ENCODE results near the gene SRSF1. TPM values are rescaled to one million over a fixed set of nuclear protein-coding genes. Genes with fewer than 3 reads are reported as not detected.
"Not testable (repeated sequence)": the region's sequence is repeated elsewhere in the genome, so short reads cannot be mapped to it uniquely, and the experiment has no call there.

Gene SRSF1
- total and polyA plus RNA-seq, 9 donors = 77.8 to 184 (median 157) TPM

DNA sequence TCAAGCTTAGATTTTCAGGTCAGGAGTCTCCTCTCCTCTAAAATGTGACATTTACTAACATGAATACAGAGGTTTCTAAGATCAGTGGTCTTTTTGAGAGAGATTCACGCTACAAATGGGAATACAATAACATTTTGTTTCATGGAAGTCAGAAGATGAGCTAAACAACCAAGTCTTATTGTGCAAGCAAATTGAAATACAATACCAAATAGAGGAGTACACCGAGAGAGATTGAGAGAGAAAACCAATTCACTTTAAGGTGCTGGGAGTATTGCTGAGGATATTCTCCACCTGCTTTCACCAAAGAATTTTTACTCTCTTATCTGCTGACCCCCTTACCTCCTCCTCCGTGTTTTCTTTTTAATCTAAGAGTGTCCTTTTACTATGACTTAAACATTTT is 30.5 kb downstream of the SRSF1 start:
- H3K9me3 ChIP-seq = no peaks in the 10 kb centered on the region
- no peak overlapping the region for H3K27ac ChIP-seq
- no peak for DNase-seq
- WGBS, 3 donors = 60 to 65% (median 63%) methylated on average over 3 of the region's 3 CpGs
- H3K36me3 ChIP-seq = no peaks in the 10 kb centered on the region
- intact Hi-C loops (cut with DNase I) = no loop called here
- TF ChIP-seq POLR2A (IDR thresholded peaks at IDR 0.05) (no peak), EP300 (IDR thresholded peaks at IDR 0.05) (no peak), CTCF (IDR thresholded peaks at IDR 0.05) (no peak)
- H3K4me1 ChIP-seq (ENCODE audit: insufficient read depth) = peaks cover 2% of the 10 kb centered on the region
- no peaks in the 10 kb centered on the region for H3K27me3 ChIP-seq
- no peak overlapping the region for H3K4me3 ChIP-seq

DNA sequence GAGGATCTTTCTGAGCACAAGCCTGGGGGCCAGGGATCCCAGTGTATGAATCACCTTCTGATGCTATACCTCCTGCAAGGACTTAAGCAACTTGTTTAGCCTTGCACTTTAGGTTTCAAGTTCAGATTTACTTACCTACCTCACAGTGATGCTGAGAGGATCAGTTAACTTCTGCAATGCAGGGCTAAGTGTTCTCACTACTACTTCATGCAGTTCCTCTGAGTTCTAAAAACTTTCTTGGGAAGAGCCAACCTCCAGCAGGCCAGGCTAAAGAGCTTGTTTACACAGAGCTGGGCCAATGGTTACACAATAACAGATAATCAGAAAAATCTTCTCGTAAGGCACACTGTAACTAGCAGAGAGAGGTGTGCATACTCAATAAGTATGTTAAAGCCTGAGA is 32.0 kb downstream of the SRSF1 start:
- TF ChIP-seq CTCF (IDR thresholded peaks at IDR 0.05) (no peak), EP300 (IDR thresholded peaks at IDR 0.05) (no peak), POLR2A (IDR thresholded peaks at IDR 0.05) (no peak)
- no peak overlapping the region for H3K27ac ChIP-seq
- intact Hi-C loops (cut with DNase I) = no loop called here
- H3K4me3 ChIP-seq = no peak overlapping the region
- no peaks in the 10 kb centered on the region for H3K9me3 ChIP-seq
- H3K36me3 ChIP-seq = no peaks in the 10 kb centered on the region
- no peak for DNase-seq
- 14 to 25% (median 17%) methylated on average over 1 of the region's 1 CpG for WGBS, 3 donors
- no peaks in the 10 kb centered on the region for H3K27me3 ChIP-seq
- H3K4me1 ChIP-seq (ENCODE audit: insufficient read depth) = peaks cover 2% of the 10 kb centered on the region

GRCh38 chr17:57974053-57974824 is 32.8 kb downstream of the SRSF1 start:
- H3K36me3 ChIP-seq; intact Hi-C loops (cut with DNase I): not testable (repeated sequence)

DNA sequence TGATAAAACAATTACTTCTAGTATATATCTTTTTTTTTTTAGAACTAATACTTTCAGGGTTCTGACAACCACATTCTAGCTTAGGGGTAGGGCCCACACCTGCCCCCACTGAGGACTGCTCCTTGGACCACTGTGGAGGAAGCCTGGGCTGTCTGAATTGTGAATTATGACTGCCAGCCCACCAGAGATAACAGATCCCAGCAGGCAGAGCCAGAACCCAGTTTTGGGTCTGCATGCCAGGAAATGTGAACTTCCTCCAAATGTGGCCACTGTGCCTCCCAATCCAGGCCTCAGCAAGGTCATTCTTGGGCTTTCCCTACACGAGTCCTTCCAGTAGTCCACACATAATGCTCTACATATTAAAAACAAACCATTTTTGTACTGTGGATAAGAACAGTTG is 34.9 kb downstream of the SRSF1 start:
- Histone ChIP-seq H3K4me3 (no peak overlapping the region), H3K27ac (no peak overlapping the region), H3K4me1 (ENCODE audit: insufficient read depth) (peaks cover 2% of the 10 kb centered on the region), H3K36me3 (no peaks in the 10 kb centered on the region), H3K27me3 (no peaks in the 10 kb centered on the region), H3K9me3 (no peaks in the 10 kb centered on the region)
- no peak for DNase-seq
- intact Hi-C loops (cut with DNase I) = no loop called here
- TF ChIP-seq CTCF (IDR thresholded peaks at IDR 0.05) = no peak
- no peak for TF ChIP-seq EP300 (IDR thresholded peaks at IDR 0.05)
- TF ChIP-seq POLR2A (IDR thresholded peaks at IDR 0.05) = no peak
- WGBS, 3 donors = 6 to 28% (median 22%) methylated on average over 1 of the region's 1 CpG

More at GRCh38 chr17:57974053-57974824, 32.8 kb downstream of the SRSF1 start:
- not testable (repeated sequence) for H3K27me3 ChIP-seq; H3K9me3 ChIP-seq; H3K4me3 ChIP-seq; DNase-seq; H3K4me1 ChIP-seq (ENCODE audit: insufficient read depth); H3K27ac ChIP-seq
- WGBS, 3 donors = 87 to 89% (median 88%) methylated on average over 4 of the region's 4 CpGs

GRCh38 chr17:57971572-57971971 is 35.5 kb downstream of the SRSF1 start:
- H3K27me3 ChIP-seq = no peaks in the 10 kb centered on the region
- H3K9me3 ChIP-seq = no peaks in the 10 kb centered on the region
- no peak overlapping the region for H3K4me3 ChIP-seq
- peaks cover 2% of the 10 kb centered on the region for H3K4me1 ChIP-seq (ENCODE audit: insufficient read depth)
- intact Hi-C loops (cut with DNase I) = no loop called here
- DNase-seq = no peak
- H3K27ac ChIP-seq = no peak overlapping the region
- WGBS, 3 donors = 85 to 86% (median 85%) methylated on average over 10 of the region's 10 CpGs
- no peaks in the 10 kb centered on the region for H3K36me3 ChIP-seq
- no peak for TF ChIP-seq POLR2A (IDR thresholded peaks at IDR 0.05)
- no peak for TF ChIP-seq CTCF (IDR thresholded peaks at IDR 0.05)
- no peak for TF ChIP-seq EP300 (IDR thresholded peaks at IDR 0.05)

Measured in ovary (tissue), 9 donors.